Suppressor macrophage treated with lipopolysaccharide for 1 hour (primary cell): ENCODE results near the gene SMARCA4.

ENCODE experiments used
- DNase-seq, 3 donors: peaks; one replicate each; pipeline ENCODE4 v3.0.0-alpha.2; 2020 to 2022

Gene SMARCA4

DNA sequence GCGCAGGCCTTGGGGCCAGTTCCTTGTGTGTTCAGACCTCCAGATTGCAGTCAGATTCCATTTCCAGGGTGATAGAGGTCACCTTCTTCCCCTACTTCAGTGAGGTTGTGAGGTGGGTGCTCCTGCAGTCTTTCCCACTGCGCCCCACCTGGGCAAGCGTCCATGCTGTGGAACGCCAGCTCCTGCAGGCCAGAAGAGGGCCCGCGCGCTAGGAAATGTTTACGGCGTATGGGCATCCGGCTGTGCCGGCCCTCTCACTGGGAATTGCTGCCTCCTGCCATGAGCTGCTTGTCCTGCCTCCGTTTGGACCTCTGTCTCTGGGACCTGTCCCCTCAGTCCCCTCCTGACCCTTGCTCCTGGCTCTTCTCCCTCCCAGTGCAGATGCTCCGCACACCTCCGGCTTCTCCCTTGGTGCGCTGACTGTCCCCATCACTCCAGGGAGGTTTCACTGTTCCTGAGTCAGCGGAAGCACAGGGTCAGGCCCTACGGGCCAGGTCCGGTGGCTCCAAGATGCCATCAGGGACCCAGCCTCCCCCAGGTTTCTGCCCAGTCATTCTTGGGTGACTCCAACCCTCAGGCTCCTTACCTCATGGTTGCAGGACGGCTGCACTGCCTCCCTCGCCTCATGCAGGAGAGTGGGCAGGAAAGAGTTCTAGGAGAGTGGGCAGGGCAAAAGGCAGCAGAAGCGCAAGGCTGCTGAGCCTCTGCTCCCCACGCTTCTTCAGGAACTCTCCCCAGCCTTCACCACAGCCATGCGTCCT lies 56.6 kb downstream of the SMARCA4 start:
- DNase-seq: no peak

- no peak for DNase-seq
These were observed 57.3 kb downstream of the SMARCA4 start for GRCh38 chr19:11018179-11018578.

DNA sequence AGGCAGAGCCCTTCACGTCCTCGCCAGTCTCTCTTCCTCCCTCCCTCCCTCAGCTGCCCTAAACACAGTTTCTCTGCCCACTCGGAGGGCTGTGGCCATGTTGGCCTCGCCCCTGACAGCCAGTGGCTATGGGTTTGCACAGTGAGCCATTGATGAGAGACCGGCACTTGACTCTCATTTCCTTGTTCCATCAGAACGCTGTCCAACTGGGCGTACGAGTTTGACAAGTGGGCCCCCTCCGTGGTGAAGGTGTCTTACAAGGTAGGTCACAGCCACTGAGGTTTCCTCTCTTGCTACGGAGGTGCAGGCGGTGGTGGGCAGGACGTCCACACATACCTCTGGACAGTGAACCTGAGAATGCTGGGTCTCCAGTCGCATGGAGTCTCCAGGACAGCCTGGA lies 57.9 kb downstream of the SMARCA4 start:
- no peak for DNase-seq

DNA sequence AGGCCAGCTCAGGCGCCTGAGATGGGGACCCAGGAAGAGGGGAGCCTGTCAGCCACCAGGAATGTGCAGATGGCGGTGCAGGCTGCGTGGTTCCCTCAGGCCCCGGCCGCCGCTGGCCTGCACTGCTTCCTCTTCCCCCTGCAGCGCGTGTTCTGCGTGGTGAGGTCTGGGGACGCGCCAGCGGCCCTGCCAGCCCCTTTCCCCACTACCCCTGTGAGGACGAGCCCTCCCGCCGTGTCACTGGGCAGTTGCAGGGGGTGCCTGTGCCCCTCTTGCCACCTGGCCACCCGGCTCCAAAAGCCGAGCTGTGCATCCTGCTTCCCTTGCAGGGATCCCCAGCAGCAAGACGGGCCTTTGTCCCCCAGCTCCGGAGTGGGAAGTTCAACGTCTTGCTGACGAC lies 58.4 kb downstream of the SMARCA4 start:
- no peak for DNase-seq

DNA sequence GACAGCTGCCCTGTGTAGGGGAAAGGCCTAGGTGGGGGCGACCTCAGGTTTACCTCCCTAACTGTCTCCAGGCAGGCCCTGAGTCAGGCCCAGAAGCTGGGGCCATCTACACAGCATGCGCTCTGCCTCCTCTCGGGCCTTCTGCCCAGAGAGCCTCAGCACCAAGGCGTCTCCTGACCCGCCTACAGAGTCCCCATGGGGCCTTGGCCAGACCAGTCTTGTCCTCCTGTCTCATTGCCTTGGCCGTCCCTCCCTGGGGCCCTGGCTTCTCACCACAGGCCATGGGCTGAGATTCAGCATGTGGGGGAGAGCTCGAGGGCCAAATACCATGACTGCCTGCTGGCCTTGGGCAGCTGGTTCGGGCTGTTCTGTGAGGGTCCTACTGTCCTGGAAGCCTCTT lies 59.0 kb downstream of the SMARCA4 start:
- no peak for DNase-seq

DNA sequence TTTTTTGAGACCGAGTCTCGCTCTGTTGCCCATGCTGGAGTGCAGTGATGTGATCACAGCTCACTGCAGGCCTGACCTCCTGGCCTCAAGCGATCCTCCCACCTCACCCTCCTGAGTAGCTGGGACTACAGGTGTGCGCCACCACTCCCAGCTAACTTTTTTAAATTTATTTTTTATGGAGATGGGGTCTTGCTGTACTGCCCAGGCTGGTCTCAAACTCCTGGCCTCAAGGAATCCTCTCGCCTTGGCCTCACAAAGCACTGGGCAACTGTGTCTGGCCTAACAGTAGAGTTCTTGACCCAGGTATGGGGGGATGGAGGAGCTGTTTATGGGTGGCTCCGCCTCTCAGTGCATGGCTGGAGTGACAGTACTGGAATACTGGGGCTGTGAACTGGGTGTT lies 59.6 kb downstream of the SMARCA4 start:
- no peak for DNase-seq

- DNase-seq: no peak
These were observed 60.3 kb downstream of the SMARCA4 start for GRCh38 chr19:11020982-11021759.

GRCh38 chr19:11021760-11022144 lies 60.9 kb downstream of the SMARCA4 start:
- no peak for DNase-seq

DNA sequence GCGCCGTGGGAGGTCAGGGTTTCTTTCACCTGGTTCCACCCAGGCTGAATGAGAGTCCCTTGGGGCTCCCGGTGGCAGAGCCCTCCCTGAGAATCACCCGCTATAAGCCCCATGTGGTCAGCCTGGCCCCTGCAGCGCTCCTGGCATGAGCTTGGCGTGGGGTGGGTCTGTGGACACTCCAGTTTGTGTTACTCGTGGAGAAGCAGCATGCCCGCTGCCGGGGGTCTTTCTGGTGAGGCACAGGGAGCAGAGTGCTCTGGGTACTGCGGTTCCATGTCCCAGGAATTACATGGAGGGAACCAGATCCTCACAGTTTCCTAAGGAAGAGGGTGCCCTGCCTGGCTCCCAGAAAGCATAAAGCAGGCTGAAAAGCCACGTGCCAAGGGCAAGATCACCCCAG lies 62.2 kb downstream of the SMARCA4 start:
- DNase-seq: no peak

DNA sequence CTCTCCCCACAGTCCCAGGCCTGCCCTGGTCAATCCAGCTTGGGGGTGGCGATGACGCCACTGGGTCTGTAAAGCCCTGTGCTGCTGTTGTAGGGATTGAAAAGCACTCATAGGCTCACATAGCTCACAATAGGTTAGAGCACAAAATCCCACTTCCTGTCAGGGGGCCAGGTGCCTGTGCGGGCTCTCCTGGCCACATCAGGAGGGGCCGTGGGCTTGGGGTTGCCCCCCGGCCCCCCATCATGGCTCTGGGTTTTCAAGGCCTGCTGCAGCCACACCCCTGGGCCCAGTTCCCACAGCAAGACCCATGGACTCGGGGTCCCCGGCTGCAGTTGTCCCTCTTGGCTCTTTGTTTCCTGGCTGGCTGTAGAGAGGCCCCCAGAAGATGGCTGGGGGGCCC lies 62.9 kb downstream of the SMARCA4 start:
- no peak for DNase-seq

GRCh38 chr19:11024259-11024658 lies 63.4 kb downstream of the SMARCA4 start:
- peak in 1 of 3 donors; percentile 7 for DNase-seq

DNA sequence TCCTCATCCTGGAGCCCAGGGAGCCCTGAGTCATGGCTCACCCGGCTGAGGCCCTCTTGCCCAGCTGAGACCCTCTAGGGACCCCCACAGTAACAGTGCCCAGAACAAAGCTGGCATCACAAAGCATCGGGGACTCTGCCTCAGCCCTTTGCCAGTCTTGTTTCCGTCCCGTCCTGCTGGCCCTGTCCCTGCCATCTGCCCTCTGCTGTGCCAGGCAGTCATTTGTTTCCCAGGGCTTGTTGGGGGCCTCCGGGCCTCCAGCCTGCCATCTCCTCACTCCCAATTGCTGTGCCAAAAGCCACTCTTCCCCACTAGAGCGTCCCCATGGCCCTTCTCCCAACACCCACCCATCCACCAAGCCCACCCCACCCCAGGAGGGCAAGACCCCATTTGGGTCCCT lies 64.2 kb downstream of the SMARCA4 start:
- DNase-seq: no peak

GRCh38 chr19:11025445-11025844 lies 64.6 kb downstream of the SMARCA4 start:
- no peak for DNase-seq

- no peak for DNase-seq
These were observed 65.2 kb downstream of the SMARCA4 start for GRCh38 chr19:11025997-11026396.

- DNase-seq: no peak
These were observed 66.6 kb downstream of the SMARCA4 start for GRCh38 chr19:11027381-11027780.

DNA sequence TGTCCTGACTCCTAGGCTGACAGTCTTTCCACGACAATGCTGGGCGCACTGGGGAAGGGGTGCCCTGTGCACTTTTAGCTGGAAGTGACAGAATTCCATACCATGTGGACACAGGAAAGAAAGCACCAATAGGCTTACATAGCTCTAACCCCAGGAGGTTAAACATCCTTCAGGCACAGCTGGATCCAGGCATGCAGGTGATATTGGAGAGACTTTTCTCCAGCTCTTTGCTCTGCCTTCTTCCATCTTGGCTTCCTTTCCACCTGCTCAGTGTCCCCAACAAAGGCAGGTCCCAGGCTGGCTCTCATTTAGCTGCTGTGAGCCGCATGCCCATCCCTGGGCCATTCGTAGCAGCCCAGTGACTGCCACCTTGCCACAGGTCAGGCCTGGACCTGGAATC lies 67.3 kb downstream of the SMARCA4 start:
- DNase-seq: no peak

DNA sequence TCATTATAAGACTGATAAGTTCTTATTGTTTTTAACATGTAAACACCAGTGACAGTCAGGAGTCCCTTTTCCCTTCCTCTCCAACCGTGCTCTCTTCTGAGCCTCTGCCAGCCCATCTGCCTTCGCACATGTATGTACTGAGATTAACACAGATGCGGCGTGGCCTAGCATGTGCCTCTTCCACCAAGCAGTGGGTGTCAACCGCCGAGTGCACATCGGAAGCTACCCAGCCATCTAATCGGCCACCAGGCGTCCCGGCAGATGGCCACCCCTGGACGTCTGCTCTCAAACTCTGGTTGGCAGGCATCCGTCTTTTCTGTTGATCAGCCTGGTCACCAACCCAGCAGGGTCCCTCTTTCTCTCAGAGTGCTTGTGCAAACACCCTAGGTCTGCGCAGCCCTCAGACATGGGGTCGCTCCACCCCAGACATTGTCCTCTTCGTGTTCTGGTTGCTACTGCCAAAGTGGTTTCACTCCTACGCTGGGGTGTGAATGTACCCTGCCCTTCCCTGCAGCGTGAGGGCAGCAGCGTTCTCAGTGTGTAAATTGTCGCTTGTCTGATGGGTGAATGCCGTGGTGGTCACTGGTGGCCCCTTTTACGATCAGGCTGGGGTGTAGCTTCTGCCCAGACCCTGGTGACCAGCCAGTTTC lies 70.7 kb downstream of the SMARCA4 start:
- no peak for DNase-seq

DNA sequence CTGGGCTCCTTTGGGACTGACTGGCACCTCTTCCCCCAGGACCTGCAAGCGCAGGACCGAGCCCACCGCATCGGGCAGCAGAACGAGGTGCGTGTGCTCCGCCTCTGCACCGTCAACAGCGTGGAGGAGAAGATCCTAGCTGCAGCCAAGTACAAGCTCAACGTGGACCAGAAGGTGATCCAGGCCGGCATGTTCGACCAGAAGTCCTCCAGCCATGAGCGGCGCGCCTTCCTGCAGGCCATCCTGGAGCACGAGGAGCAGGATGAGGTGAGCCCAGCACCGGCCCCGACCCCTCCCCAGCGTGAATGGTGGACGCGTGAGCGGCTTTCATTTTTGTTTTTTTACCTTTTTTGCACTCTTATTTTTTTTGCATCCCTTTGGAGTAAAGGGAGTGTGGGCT lies 72.4 kb downstream of the SMARCA4 start:
- no peak for DNase-seq

GRCh38 chr19:11033763-11034162 lies 72.9 kb downstream of the SMARCA4 start:
- DNase-seq: no peak

DNA sequence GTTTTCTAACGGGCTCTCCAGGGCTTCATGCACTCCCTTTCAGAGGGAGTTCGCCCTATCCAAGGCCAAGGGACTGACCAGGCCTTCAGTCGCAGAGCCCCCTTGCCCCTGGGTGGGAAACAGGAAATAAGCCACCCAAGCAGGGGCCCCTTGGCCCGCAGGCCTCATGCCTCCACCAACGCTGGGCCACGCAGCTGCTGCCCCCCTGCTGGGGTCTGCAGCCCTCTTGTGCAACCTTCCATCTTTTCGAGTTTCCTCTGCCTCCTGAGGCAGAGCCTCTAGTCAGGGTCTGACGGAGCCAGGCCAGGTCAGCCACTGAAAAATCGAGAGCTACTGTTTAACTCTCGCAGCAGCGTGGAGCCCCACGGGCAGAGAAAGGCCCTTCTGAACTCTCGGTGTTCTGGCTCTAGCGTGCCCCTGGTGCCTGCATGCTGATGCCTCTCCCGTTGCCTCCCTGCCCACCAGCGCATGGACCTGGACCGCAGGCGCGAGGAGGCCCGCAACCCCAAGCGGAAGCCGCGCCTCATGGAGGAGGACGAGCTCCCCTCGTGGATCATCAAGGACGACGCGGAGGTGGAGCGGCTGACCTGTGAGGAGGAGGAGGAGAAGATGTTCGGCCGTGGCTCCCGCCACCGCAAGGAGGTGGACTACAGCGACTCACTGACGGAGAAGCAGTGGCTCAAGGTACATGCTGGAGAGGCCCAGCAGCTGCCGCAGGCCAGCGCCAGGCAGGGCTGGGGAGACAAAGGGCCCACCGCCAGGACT lies 73.8 kb downstream of the SMARCA4 start:
- no peak for DNase-seq

DNA sequence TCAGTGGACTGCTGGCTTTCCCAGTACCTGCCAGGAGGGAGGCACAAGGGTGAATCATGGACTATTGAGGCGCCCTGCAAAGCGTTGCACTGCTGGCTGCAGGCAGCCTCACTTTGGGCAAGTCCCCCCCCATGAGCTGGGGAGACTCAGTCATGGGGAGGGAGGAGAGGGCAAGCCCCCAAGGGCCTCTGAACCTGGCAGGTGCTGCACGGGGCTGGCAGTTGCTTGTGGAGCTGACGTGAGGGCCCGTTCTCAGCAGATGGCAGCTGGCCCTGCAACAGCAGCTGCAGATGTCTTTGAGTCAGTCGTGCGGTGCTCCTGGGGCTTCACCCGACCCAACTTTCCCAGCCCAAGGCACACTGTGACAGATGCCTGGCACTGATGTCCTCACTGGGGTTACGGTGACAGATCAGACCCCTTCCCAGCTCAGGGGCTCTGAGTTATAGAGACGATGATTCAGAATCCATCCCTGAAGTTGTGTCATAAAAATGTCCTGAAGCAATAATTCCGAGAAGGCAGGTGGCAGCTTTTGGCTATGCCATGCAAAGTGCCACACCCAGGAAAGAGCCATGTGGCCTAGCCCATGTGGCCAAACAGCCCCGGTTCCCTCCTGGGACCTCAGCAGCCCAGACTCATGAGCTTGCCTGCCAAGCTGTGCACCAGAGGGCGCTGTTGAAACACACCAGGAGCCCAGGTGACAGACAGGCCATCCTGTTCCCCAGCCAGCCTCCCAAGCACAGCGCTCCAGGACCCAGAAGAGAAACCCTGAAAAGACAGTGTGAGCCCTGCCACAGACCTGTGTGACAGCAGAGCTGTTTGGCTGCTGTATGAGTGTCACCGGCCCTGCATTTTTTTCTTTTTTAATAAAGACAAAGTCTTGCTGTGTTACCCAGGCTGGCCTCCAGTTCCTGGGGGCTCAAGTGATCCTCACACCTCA lies 74.9 kb downstream of the SMARCA4 start:
- DNase-seq: peak; percentile 89 to 93 (median 90)

- DNase-seq: no peak
These were observed 77.7 kb downstream of the SMARCA4 start for GRCh38 chr19:11038511-11038910.
